ENCODE results near the gene NTN1. TPM values are rescaled to one million over a fixed set of nuclear protein-coding genes. Genes with fewer than 3 reads are reported as not detected.

Gene NTN1
- total RNA-seq, 1 experiment from 2014 or later: 14.5 TPM

GRCh38 chr17:9107527-9107926 lies 86.2 kb downstream of the NTN1 start:
- Histone ChIP-seq H3K27me3 (ENCODE audit: control insufficient read depth, insufficient read depth, low read length) (no peaks in the 10 kb centered on the region), H3K4me1 (ENCODE audit: control insufficient read depth, insufficient read depth, low read length) (no peaks in the 10 kb centered on the region), H3K9me3 (ENCODE audit: control insufficient read depth, insufficient read depth, low read depth, low read length) (no peaks in the 10 kb centered on the region), H3K4me3 (ENCODE audit: low read depth in 2 of 2, low read length in 2 of 2) (no peak overlapping the region), H3K27ac (ENCODE audit: low read length) (no peak overlapping the region), H3K36me3 (ENCODE audit: control insufficient read depth, insufficient read depth, low read length) (no peaks in the 10 kb centered on the region)
- DNase-seq (ENCODE audit: low read depth, low spot score) (no peak), ATAC-seq (no peak)
- ChIA-PET CTCF (no interaction called here), POLR2A (no interaction called here)
- no TSS peak for BruUV-seq (replicated peaks)
- TF ChIP-seq, protein P1, sequence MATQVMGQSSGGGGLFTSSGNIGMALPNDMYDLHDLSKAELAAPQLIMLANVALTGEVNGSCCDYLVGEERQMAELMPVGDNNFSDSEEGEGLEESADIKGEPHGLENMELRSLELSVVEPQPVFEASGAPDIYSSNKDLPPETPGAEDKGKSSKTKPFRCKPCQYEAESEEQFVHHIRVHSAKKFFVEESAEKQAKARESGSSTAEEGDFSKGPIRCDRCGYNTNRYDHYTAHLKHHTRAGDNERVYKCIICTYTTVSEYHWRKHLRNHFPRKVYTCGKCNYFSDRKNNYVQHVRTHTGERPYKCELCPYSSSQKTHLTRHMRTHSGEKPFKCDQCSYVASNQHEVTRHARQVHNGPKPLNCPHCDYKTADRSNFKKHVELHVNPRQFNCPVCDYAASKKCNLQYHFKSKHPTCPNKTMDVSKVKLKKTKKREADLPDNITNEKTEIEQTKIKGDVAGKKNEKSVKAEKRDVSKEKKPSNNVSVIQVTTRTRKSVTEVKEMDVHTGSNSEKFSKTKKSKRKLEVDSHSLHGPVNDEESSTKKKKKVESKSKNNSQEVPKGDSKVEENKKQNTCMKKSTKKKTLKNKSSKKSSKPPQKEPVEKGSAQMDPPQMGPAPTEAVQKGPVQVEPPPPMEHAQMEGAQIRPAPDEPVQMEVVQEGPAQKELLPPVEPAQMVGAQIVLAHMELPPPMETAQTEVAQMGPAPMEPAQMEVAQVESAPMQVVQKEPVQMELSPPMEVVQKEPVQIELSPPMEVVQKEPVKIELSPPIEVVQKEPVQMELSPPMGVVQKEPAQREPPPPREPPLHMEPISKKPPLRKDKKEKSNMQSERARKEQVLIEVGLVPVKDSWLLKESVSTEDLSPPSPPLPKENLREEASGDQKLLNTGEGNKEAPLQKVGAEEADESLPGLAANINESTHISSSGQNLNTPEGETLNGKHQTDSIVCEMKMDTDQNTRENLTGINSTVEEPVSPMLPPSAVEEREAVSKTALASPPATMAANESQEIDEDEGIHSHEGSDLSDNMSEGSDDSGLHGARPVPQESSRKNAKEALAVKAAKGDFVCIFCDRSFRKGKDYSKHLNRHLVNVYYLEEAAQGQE (IDR thresholded peaks at IDR 0.05; ENCODE audit: insufficient read depth in 1 of 2, low read depth in 2 of 2, low read length in 1 of 2): no peak
- TF ChIP-seq TCF7L2 (IDR thresholded peaks at IDR 0.05; ENCODE audit: low read depth, low read length) (no peak), POLR2AphosphoS5 (IDR thresholded peaks at IDR 0.05; ENCODE audit: low read depth, low read length) (no peak), SIN3A (IDR thresholded peaks at IDR 0.05; ENCODE audit: borderline replicate concordance, insufficient read depth, low read depth, low read length) (no peak)
- TF ChIP-seq, protein P2, sequence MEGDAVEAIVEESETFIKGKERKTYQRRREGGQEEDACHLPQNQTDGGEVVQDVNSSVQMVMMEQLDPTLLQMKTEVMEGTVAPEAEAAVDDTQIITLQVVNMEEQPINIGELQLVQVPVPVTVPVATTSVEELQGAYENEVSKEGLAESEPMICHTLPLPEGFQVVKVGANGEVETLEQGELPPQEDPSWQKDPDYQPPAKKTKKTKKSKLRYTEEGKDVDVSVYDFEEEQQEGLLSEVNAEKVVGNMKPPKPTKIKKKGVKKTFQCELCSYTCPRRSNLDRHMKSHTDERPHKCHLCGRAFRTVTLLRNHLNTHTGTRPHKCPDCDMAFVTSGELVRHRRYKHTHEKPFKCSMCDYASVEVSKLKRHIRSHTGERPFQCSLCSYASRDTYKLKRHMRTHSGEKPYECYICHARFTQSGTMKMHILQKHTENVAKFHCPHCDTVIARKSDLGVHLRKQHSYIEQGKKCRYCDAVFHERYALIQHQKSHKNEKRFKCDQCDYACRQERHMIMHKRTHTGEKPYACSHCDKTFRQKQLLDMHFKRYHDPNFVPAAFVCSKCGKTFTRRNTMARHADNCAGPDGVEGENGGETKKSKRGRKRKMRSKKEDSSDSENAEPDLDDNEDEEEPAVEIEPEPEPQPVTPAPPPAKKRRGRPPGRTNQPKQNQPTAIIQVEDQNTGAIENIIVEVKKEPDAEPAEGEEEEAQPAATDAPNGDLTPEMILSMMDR (IDR thresholded peaks at IDR 0.05): no peak
- in situ Hi-C loops (cut with HindIII; ENCODE audit: low pct_unique_long_range_greater_than_20kb, low sequenced_read_pairs) (no loop called here), intact Hi-C loops (cut with micrococcal nuclease; ENCODE audit: unreplicated experiment) (no loop called here)

- intact Hi-C loops (cut with micrococcal nuclease; ENCODE audit: unreplicated experiment): no loop called here
- CTCF ChIA-PET: no interaction called here
- BruUV-seq (replicated peaks): no TSS peak
These were observed 86.8 kb downstream of the NTN1 start for GRCh38 chr17:9108146-9108545.

More at GRCh38 chr17:9108146-9108545, 86.8 kb downstream of the NTN1 start:
- Histone ChIP-seq H3K36me3 (ENCODE audit: control insufficient read depth, insufficient read depth, low read length) (no peaks in the 10 kb centered on the region), H3K4me1 (ENCODE audit: control insufficient read depth, insufficient read depth, low read length) (no peaks in the 10 kb centered on the region), H3K4me3 (ENCODE audit: low read depth in 2 of 2, low read length in 2 of 2) (no peak overlapping the region), H3K27ac (ENCODE audit: low read length) (no peak overlapping the region), H3K27me3 (ENCODE audit: control insufficient read depth, insufficient read depth, low read length) (no peaks in the 10 kb centered on the region), H3K9me3 (ENCODE audit: control insufficient read depth, insufficient read depth, low read depth, low read length) (no peaks in the 10 kb centered on the region)
- TF ChIP-seq, protein P2 (IDR thresholded peaks at IDR 0.05): no peak
- TF ChIP-seq, protein P1 (IDR thresholded peaks at IDR 0.05; ENCODE audit: insufficient read depth in 1 of 2, low read depth in 2 of 2, low read length in 1 of 2): no peak
- TF ChIP-seq POLR2AphosphoS5 (IDR thresholded peaks at IDR 0.05; ENCODE audit: low read depth, low read length) (no peak), TCF7L2 (IDR thresholded peaks at IDR 0.05; ENCODE audit: low read depth, low read length) (no peak), SIN3A (IDR thresholded peaks at IDR 0.05; ENCODE audit: borderline replicate concordance, insufficient read depth, low read depth, low read length) (no peak)
- in situ Hi-C loops (cut with HindIII; ENCODE audit: low pct_unique_long_range_greater_than_20kb, low sequenced_read_pairs): no loop called here
- ATAC-seq: no peak
- DNase-seq (ENCODE audit: low read depth, low spot score): no peak
- POLR2A ChIA-PET: no interaction called here
